Measurements from ENCODE around the gene RERE. TPM values are rescaled to one million over a fixed set of nuclear protein-coding genes. Genes with fewer than 3 reads are reported as not detected.

The RERE gene
- total and polyA plus RNA-seq, 2 experiments from 2014 or later: 148 to 170 TPM

DNA sequence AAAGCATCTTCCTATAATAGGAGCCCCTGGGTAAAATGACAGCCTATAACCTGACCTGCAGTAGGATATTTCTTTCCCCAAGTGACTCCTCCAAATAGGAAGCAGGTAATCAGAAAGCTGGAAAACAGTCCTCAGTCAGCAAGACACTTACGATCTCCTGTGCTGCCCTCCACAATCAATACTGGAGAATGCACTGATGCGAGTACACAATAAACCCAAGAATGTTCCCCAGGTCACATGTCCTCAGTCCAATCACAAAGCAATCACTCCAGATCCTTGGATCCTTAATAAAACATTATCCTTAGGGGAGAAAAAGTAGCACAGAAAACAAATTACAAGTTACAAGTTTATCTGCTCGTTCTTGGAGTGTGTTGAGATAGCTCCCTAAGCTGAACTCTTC is 266.4 kb downstream of the RERE start:
- TF ChIP-seq POLR2AphosphoS5 (IDR thresholded peaks at IDR 0.05; ENCODE audit: low read depth) (no peak), NANOG (IDR thresholded peaks at IDR 0.05; ENCODE audit: borderline replicate concordance) (no peak), CREB1 (CRISPR knock-in tag; IDR thresholded peaks at IDR 0.05; ENCODE audit: low read depth) (no peak), STAT1 (IDR thresholded peaks at IDR 0.05; ENCODE audit: unreplicated experiment) (no peak), ZNF331 (CRISPR knock-in tag; IDR thresholded peaks at IDR 0.05; ENCODE audit: low read depth) (no peak), EZH2phosphoT487 (IDR thresholded peaks at IDR 0.05; ENCODE audit: unreplicated experiment) (no peak), JUNB (IDR thresholded peaks at IDR 0.05; ENCODE audit: unreplicated experiment) (no peak), EZH2 (IDR thresholded peaks at IDR 0.05; ENCODE audit: low read depth, unreplicated experiment) (no peak)
- TF ChIP-seq, protein P1, sequence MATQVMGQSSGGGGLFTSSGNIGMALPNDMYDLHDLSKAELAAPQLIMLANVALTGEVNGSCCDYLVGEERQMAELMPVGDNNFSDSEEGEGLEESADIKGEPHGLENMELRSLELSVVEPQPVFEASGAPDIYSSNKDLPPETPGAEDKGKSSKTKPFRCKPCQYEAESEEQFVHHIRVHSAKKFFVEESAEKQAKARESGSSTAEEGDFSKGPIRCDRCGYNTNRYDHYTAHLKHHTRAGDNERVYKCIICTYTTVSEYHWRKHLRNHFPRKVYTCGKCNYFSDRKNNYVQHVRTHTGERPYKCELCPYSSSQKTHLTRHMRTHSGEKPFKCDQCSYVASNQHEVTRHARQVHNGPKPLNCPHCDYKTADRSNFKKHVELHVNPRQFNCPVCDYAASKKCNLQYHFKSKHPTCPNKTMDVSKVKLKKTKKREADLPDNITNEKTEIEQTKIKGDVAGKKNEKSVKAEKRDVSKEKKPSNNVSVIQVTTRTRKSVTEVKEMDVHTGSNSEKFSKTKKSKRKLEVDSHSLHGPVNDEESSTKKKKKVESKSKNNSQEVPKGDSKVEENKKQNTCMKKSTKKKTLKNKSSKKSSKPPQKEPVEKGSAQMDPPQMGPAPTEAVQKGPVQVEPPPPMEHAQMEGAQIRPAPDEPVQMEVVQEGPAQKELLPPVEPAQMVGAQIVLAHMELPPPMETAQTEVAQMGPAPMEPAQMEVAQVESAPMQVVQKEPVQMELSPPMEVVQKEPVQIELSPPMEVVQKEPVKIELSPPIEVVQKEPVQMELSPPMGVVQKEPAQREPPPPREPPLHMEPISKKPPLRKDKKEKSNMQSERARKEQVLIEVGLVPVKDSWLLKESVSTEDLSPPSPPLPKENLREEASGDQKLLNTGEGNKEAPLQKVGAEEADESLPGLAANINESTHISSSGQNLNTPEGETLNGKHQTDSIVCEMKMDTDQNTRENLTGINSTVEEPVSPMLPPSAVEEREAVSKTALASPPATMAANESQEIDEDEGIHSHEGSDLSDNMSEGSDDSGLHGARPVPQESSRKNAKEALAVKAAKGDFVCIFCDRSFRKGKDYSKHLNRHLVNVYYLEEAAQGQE (IDR thresholded peaks at IDR 0.05; ENCODE audit: unreplicated experiment): no peak
- TF ChIP-seq, protein P2, sequence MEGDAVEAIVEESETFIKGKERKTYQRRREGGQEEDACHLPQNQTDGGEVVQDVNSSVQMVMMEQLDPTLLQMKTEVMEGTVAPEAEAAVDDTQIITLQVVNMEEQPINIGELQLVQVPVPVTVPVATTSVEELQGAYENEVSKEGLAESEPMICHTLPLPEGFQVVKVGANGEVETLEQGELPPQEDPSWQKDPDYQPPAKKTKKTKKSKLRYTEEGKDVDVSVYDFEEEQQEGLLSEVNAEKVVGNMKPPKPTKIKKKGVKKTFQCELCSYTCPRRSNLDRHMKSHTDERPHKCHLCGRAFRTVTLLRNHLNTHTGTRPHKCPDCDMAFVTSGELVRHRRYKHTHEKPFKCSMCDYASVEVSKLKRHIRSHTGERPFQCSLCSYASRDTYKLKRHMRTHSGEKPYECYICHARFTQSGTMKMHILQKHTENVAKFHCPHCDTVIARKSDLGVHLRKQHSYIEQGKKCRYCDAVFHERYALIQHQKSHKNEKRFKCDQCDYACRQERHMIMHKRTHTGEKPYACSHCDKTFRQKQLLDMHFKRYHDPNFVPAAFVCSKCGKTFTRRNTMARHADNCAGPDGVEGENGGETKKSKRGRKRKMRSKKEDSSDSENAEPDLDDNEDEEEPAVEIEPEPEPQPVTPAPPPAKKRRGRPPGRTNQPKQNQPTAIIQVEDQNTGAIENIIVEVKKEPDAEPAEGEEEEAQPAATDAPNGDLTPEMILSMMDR (conservative IDR thresholded peaks at IDR 0.05; ENCODE audit: low read depth in 2 of 2): no peak
- TF ChIP-seq, protein P3, sequence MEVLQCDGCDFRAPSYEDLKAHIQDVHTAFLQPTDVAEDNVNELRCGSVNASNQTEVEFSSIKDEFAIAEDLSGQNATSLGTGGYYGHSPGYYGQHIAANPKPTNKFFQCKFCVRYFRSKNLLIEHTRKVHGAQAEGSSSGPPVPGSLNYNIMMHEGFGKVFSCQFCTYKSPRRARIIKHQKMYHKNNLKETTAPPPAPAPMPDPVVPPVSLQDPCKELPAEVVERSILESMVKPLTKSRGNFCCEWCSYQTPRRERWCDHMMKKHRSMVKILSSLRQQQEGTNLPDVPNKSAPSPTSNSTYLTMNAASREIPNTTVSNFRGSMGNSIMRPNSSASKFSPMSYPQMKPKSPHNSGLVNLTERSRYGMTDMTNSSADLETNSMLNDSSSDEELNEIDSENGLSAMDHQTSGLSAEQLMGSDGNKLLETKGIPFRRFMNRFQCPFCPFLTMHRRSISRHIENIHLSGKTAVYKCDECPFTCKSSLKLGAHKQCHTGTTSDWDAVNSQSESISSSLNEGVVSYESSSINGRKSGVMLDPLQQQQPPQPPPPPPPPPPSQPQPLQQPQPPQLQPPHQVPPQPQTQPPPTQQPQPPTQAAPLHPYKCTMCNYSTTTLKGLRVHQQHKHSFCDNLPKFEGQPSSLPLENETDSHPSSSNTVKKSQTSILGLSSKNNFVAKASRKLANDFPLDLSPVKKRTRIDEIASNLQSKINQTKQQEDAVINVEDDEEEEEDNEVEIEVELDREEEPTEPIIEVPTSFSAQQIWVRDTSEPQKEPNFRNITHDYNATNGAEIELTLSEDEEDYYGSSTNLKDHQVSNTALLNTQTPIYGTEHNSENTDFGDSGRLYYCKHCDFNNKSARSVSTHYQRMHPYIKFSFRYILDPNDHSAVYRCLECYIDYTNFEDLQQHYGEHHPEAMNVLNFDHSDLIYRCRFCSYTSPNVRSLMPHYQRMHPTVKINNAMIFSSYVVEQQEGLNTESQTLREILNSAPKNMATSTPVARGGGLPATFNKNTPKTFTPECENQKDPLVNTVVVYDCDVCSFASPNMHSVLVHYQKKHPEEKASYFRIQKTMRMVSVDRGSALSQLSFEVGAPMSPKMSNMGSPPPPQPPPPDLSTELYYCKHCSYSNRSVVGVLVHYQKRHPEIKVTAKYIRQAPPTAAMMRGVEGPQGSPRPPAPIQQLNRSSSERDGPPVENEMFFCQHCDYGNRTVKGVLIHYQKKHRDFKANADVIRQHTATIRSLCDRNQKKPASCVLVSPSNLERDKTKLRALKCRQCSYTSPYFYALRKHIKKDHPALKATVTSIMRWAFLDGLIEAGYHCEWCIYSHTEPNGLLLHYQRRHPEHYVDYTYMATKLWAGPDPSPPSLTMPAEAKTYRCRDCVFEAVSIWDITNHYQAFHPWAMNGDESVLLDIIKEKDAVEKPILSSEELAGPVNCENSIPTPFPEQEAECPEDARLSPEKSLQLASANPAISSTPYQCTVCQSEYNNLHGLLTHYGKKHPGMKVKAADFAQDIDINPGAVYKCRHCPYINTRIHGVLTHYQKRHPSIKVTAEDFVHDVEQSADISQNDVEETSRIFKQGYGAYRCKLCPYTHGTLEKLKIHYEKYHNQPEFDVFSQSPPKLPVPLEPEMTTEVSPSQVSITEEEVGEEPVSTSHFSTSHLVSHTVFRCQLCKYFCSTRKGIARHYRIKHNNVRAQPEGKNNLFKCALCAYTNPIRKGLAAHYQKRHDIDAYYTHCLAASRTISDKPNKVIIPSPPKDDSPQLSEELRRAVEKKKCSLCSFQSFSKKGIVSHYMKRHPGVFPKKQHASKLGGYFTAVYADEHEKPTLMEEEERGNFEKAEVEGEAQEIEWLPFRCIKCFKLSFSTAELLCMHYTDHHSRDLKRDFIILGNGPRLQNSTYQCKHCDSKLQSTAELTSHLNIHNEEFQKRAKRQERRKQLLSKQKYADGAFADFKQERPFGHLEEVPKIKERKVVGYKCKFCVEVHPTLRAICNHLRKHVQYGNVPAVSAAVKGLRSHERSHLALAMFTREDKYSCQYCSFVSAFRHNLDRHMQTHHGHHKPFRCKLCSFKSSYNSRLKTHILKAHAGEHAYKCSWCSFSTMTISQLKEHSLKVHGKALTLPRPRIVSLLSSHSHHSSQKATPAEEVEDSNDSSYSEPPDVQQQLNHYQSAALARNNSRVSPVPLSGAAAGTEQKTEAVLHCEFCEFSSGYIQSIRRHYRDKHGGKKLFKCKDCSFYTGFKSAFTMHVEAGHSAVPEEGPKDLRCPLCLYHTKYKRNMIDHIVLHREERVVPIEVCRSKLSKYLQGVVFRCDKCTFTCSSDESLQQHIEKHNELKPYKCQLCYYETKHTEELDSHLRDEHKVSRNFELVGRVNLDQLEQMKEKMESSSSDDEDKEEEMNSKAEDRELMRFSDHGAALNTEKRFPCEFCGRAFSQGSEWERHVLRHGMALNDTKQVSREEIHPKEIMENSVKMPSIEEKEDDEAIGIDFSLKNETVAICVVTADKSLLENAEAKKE (CRISPR knock-in tag; IDR thresholded peaks at IDR 0.05): no peak
- 0 out of 2 replicates have a peak overlapping the region, but pooled peaks have one; percentile 55 for H3K27ac Mint-ChIP-seq
- no peaks in the 10 kb centered on the region for H3F3A ChIP-seq (replicated peaks; ENCODE audit: low read depth)
- ATAC-seq (no peak), DNase-seq (ENCODE audit: low spot score) (no peak)
- no peaks in the 10 kb centered on the region for H3K27me3 ChIP-seq (ENCODE audit: insufficient read depth)
- H3K4me1 Mint-ChIP-seq: peaks cover 18% of the 10 kb centered on the region
- H3K36me3 Mint-ChIP-seq (ENCODE audit: low read depth): peaks cover 28% of the 10 kb centered on the region
- no peak overlapping the region for H3K4me2 ChIP-seq
- H2AFZ ChIP-seq: no peak overlapping the region
- no peak overlapping the region for H3K4me3 Mint-ChIP-seq
- no peaks in the 10 kb centered on the region for H3K9me3 Mint-ChIP-seq
- H3K27ac ChIP-seq (ENCODE audit: low read depth): no peak overlapping the region
- no peaks in the 10 kb centered on the region for H3K9me2 ChIP-seq (ENCODE audit: insufficient read depth)
- H3K4me3 ChIP-seq: no peak overlapping the region
- peaks cover 8% of the 10 kb centered on the region for H3K27me3 Mint-ChIP-seq (ENCODE audit: insufficient read depth, low read depth, poor library complexity)
- H4K20me1 ChIP-seq (replicated peaks; ENCODE audit: insufficient read depth): peaks cover 15% of the 10 kb centered on the region; the same call in 1 of the 2 replicates
- H3K79me2 ChIP-seq (replicated peaks; ENCODE audit: insufficient read depth): peaks cover 91% of the 10 kb centered on the region
- no peaks in the 10 kb centered on the region for H3K4me1 ChIP-seq (ENCODE audit: insufficient read depth)
- no peaks in the 10 kb centered on the region for H3K36me3 ChIP-seq (ENCODE audit: insufficient read depth)
